Gastrocnemius medialis (tissue), 4 donors: Measurements from ENCODE around the gene XRRA1. TPM values are rescaled to one million over a fixed set of nuclear protein-coding genes. Genes with fewer than 3 reads are reported as not detected.

ENCODE experiments used
- ATAC-seq, 2 donors: fragments of 150-250 bp; one replicate each; pipeline ENCODE4 v1.9.1; 2016
- DNase-seq, 2 donors: peaks; one replicate each; pipeline ENCODE4 v3.0.0-alpha.2; 2019
- H3K27ac ChIP-seq, 4 donors: fragments of 200-600 bp; sonication (generic); 1 replicate in 1 of 4; 2 replicates in 3 of 4; pipeline ENCODE4 v1.5.1; 2016 to 2018; ENCODE audit warnings: mild to moderate bottlenecking in 2 of 4, moderate library complexity in 1 of 4
- H3K27me3 ChIP-seq, 3 donors: fragments of 200-600 bp; sonication (generic) in 2 of 3; 1 replicate in 1 of 3; 2 replicates in 2 of 3; pipeline versions ENCODE4 v1.5.1 to v1.6.0; 2016 to 2019; ENCODE audit warnings: mild to moderate bottlenecking in 1 of 3, moderate library complexity in 1 of 3
- H3K36me3 ChIP-seq, 2 donors: fragments of 200-600 bp; sonication (generic) in 1 of 2; one replicate each; pipeline ENCODE4 v1.5.1; 2017 to 2018
- H3K4me1 ChIP-seq, 2 donors: fragments of 200-600 bp; sonication (generic) in 1 of 2; one replicate each; pipeline ENCODE4 v1.5.1; 2016 to 2017; ENCODE audit warnings: mild to moderate bottlenecking in 2 of 2
- H3K4me3 ChIP-seq, 4 donors: fragments of 200-600 bp; sonication (generic) in 3 of 4; 1 replicate in 1 of 4; 2 replicates in 3 of 4; pipeline ENCODE4 v1.5.1; 2016 to 2019; ENCODE audit warnings: mild to moderate bottlenecking in 2 of 4
- H3K9me3 ChIP-seq, 3 donors: fragments of 200-600 bp; sonication (generic) in 2 of 3; 1 replicate in 1 of 3; 2 replicates in 2 of 3; pipeline ENCODE4 v1.5.1; 2016 to 2019
- POLR2A ChIP-seq, 2 donors: fragments of 450-650 bp; IDR thresholded peaks; one replicate each; pipeline ENCODE4 v1.6.1; 2017; ENCODE audit warnings: antibody characterized with exemption in 2 of 2, mild to moderate bottlenecking in 2 of 2, moderate library complexity in 2 of 2
- in situ Hi-C, 4 donors: fragments of 200-750 bp; cut with MboI; loops; one replicate each; pipeline versions ENCODE4 v1.15.0 to v1.8.0; 2017; ENCODE audit warnings: low sequenced_read_pairs in 4 of 4
- intact Hi-C: fragments of 100-400 bp; cut with DNase I; formaldehyde crosslinking; loops from one replicate; pipeline ENCODE4 v1.15.1; 2023; ENCODE audit warnings: low total_unique reads
- total RNA-seq, 4 donors: library from RNA; depleted of rRNA; stranded (reverse); fragments of >200 nt; gene quantifications; one replicate each; pipeline versions ENCODE4 v1.1.0 to v1.2.3, GENCODE V29; 2016
- TF ChIP-seq, protein P1 (sequence below), 5 experiments: fragments of 450-650 bp in 3 of 5; fragments of 200-600 bp in 2 of 5; sonication (generic) in 2 of 5; IDR thresholded peaks in 4 of 5; conservative IDR thresholded peaks in 1 of 5; 1 replicate in 4 of 5; 2 replicates in 1 of 5; pipeline ENCODE4 v1.5.1; 2016 to 2019; ENCODE audit warnings: antibody characterized with exemption in 5 of 5, mild to moderate bottlenecking in 3 of 5, moderate library complexity in 3 of 5

XRRA1 gene
- total RNA-seq, 4 donors from 2014 or later, result 7.8 to 16.8 (median 8.8) TPM

DNA sequence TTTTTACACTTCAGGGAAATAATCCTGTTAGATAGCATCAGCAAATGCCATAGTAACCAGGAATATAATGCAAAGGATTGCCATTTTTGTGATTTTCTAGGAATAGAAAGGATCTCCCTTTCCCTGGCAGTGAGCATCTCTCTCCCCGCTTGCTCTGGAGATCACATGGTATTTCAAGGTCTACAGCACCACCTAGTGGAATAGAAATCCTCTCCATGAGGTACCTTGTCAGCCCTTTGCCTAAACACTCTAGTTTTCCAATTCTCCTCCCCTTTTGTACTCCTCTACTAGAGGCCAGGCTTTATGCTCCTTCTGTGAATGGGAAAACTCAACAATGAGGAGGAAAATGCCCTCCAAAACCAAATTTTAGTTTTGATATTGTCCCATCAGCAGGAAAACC, 78.4 kb downstream of the XRRA1 start:
- DNase-seq (no peak), ATAC-seq (no peak)
- peaks cover 0 to 79% of the 10 kb centered on the region in 2 donors for H3K36me3 ChIP-seq
- in situ Hi-C loops, result no loop called here
- no peaks in the 10 kb centered on the region for H3K27me3 ChIP-seq
- no peaks in the 10 kb centered on the region for H3K4me1 ChIP-seq
- intact Hi-C loops, result no loop called here
- H3K27ac ChIP-seq, result no peak overlapping the region
- peaks cover 0 to 44% (median 27%) of the 10 kb centered on the region in 3 donors for H3K9me3 ChIP-seq
- no peak for TF ChIP-seq POLR2A (IDR thresholded peaks at IDR 0.05)
- TF ChIP-seq, protein P1, sequence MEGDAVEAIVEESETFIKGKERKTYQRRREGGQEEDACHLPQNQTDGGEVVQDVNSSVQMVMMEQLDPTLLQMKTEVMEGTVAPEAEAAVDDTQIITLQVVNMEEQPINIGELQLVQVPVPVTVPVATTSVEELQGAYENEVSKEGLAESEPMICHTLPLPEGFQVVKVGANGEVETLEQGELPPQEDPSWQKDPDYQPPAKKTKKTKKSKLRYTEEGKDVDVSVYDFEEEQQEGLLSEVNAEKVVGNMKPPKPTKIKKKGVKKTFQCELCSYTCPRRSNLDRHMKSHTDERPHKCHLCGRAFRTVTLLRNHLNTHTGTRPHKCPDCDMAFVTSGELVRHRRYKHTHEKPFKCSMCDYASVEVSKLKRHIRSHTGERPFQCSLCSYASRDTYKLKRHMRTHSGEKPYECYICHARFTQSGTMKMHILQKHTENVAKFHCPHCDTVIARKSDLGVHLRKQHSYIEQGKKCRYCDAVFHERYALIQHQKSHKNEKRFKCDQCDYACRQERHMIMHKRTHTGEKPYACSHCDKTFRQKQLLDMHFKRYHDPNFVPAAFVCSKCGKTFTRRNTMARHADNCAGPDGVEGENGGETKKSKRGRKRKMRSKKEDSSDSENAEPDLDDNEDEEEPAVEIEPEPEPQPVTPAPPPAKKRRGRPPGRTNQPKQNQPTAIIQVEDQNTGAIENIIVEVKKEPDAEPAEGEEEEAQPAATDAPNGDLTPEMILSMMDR (IDR thresholded peaks at IDR 0.05 in 4 of 5, conservative IDR thresholded peaks at IDR 0.05 in 1 of 5), result no peak
- no peak overlapping the region for H3K4me3 ChIP-seq

DNA sequence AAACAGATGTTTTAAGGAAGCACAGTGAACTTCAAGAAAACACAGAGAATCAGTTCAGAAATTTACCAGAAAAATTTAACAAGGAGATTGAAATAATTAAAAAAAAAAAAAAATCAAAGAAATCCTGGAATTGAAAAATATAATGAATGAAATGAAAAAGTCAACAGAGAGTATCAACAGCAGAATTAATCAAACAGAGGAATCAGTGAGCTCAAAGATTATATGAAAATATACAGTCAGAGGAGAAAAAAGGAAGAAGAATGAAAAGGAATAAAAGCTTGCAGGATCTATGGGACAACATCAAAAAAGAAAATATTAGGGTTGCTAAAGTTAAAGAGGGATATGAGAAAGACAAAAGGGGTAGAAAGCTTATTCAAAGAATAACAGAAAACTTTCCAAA, 82.3 kb downstream of the XRRA1 start:
- no peak overlapping the region for H3K27ac ChIP-seq
- DNase-seq (no peak), ATAC-seq (no peak)
- no peaks in the 10 kb centered on the region for H3K27me3 ChIP-seq
- intact Hi-C loops, result no loop called here
- peaks cover 0 to 79% of the 10 kb centered on the region in 2 donors for H3K36me3 ChIP-seq
- TF ChIP-seq, protein P1 (IDR thresholded peaks at IDR 0.05 in 4 of 5, conservative IDR thresholded peaks at IDR 0.05 in 1 of 5), result no peak
- TF ChIP-seq POLR2A (IDR thresholded peaks at IDR 0.05), result no peak
- H3K9me3 ChIP-seq, result peaks cover 0 to 50% (median 23%) of the 10 kb centered on the region in 3 donors
- H3K4me3 ChIP-seq, result peak overlapping the region in 1 of 4 donors; percentile 23
- H3K4me1 ChIP-seq, result no peaks in the 10 kb centered on the region
- in situ Hi-C loops, result no loop called here

DNA sequence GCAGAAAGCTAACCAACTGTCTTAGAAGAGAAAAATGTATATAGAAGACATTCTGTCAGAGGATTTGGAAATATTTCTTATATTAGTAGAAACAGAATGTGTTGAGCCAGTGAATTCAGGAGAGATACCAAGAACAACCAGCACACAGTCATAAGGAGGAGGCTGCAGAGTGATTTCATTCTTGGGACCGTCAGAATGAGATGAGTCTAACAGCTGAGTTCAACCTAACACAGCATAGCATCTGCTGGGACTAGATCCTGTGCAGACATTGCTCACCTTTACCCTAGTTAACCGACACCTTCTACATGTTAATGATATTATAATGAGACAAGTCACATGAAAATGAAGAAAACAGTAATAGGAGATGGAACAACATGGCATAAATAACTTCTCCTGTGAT, 85.5 kb downstream of the XRRA1 start:
- no peaks in the 10 kb centered on the region for H3K4me1 ChIP-seq
- ATAC-seq, result no peak
- no peak overlapping the region for H3K27ac ChIP-seq
- H3K4me3 ChIP-seq, result no peak overlapping the region
- no peak for TF ChIP-seq POLR2A (IDR thresholded peaks at IDR 0.05)
- TF ChIP-seq, protein P1 (IDR thresholded peaks at IDR 0.05 in 4 of 5, conservative IDR thresholded peaks at IDR 0.05 in 1 of 5), result no peak
- intact Hi-C loops (no loop called here), in situ Hi-C loops (no loop called here)
- peaks cover 0 to 73% of the 10 kb centered on the region in 2 donors for H3K36me3 ChIP-seq
- peaks cover 0 to 31% (median 19%) of the 10 kb centered on the region in 3 donors for H3K9me3 ChIP-seq
- no peaks in the 10 kb centered on the region for H3K27me3 ChIP-seq
- no peak for DNase-seq

DNA sequence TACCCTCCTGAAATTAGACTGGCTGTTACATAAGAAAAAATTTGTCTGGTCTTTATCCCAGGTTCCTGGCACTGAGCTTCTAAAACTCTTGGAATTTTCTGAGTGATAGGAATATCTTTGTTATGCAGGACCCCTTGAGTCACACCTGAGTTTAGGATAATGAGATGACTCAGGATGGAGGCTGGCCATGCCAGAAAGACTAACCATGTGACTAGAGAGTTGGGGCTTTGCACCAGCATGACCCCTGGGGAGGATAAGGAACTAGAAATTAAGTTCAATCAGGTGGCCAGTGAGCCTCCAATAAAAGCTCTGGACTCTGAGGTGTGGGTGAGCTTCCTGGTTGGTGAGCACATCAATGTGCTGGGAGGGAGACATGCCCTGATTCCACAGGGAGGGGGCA, 88.1 kb downstream of the XRRA1 start:
- no peaks in the 10 kb centered on the region for H3K4me1 ChIP-seq
- DNase-seq (no peak), ATAC-seq (no peak)
- in situ Hi-C loops, result no loop called here
- H3K36me3 ChIP-seq, result peaks cover 0 to 68% of the 10 kb centered on the region in 2 donors
- TF ChIP-seq, protein P1 (IDR thresholded peaks at IDR 0.05 in 4 of 5, conservative IDR thresholded peaks at IDR 0.05 in 1 of 5), result no peak
- TF ChIP-seq POLR2A (IDR thresholded peaks at IDR 0.05), result no peak
- H3K27ac ChIP-seq, result no peak overlapping the region
- H3K9me3 ChIP-seq, result peaks cover 0 to 9% (median 0%) of the 10 kb centered on the region in 3 donors
- no peak overlapping the region for H3K4me3 ChIP-seq
- intact Hi-C loops, result no loop called here
- H3K27me3 ChIP-seq, result no peaks in the 10 kb centered on the region

DNA sequence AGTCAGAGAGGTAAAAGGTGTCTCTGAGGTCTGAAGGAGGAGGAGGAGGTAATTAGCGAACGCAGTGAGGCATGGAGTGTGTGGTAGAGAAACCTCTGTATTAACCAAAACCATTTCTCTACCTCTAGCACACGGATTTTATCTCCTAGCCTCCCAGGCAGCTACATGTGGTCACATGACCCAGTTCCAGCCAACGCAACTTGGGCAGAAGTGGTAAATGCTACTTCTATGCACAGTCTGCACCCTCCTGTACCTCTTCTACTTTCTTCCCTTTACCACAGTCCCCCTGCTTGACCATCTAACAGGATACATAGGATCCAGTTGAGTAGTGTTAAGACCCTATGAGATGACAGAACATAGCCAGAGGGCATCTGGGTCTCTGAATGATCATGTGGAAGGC, 95.7 kb downstream of the XRRA1 start:
- DNase-seq (no peak), ATAC-seq (no peak)
- peaks cover 0 to 28% of the 10 kb centered on the region in 2 donors for H3K36me3 ChIP-seq
- no peak for TF ChIP-seq POLR2A (IDR thresholded peaks at IDR 0.05)
- TF ChIP-seq, protein P1 (IDR thresholded peaks at IDR 0.05 in 4 of 5, conservative IDR thresholded peaks at IDR 0.05 in 1 of 5), result no peak
- intact Hi-C loops, result no loop called here
- no peaks in the 10 kb centered on the region for H3K4me1 ChIP-seq
- in situ Hi-C loops, result no loop called here
- H3K9me3 ChIP-seq, result no peaks in the 10 kb centered on the region
- H3K27ac ChIP-seq, result no peak overlapping the region
- no peak overlapping the region for H3K4me3 ChIP-seq
- no peaks in the 10 kb centered on the region for H3K27me3 ChIP-seq
